Lung (tissue), 12 donors: Measurements from ENCODE around the gene CTSZ. TPM values are rescaled to one million over a fixed set of nuclear protein-coding genes. Genes with fewer than 3 reads are reported as not detected.

Experiments used
- ATAC-seq: fragments of 200-7000 bp; cut with Tn5 transposase; one replicate; pipeline ENCODE4 v1.9.1; 2020; ENCODE audit warnings: moderate number of reproducible peaks; ENCODE audit not compliant: insufficient read depth, low FRiP score
- DNase-seq, 3 donors: peaks; one replicate each; pipeline ENCODE4 v3.0.0-alpha.2; 2013 to 2017
- H3K27ac ChIP-seq, 2 donors: one replicate each; pipeline ENCODE4 v1.5.1; 2013; ENCODE audit warnings: mild to moderate bottlenecking in 2 of 2, moderate library complexity in 2 of 2, control low read depth in 1 of 2, inconsistent platforms in 1 of 2, low read depth in 1 of 2, low read length in 1 of 2
- H3K27me3 ChIP-seq, 3 donors: one replicate each; pipeline ENCODE4 v1.5.1; 2013; ENCODE audit warnings: low read length in 2 of 3; ENCODE audit not compliant: control insufficient read depth in 3 of 3, insufficient read depth in 3 of 3
- H3K36me3 ChIP-seq, 4 donors: one replicate each; pipeline ENCODE4 v1.5.1; 2013; ENCODE audit warnings: low read length in 4 of 4, mild to moderate bottlenecking in 1 of 4, moderate library complexity in 1 of 4; ENCODE audit not compliant: control insufficient read depth in 4 of 4, insufficient read depth in 4 of 4
- H3K4me1 ChIP-seq, 5 donors: one replicate each; pipeline ENCODE4 v1.5.1; 2013; ENCODE audit warnings: low read length in 5 of 5, mild to moderate bottlenecking in 2 of 5, moderate library complexity in 1 of 5; ENCODE audit not compliant: control insufficient read depth in 5 of 5, insufficient read depth in 5 of 5
- H3K4me3 ChIP-seq: one replicate; pipeline ENCODE4 v1.5.1; 2013; ENCODE audit warnings: mild to moderate bottlenecking, control low read depth, moderate library complexity
- H3K9ac ChIP-seq, 2 donors: one replicate each; pipeline ENCODE4 v1.5.1; 2013; ENCODE audit warnings: low read length in 2 of 2, control low read depth in 1 of 2; ENCODE audit not compliant: insufficient read depth in 1 of 2
- H3K9me3 ChIP-seq, 4 donors: one replicate each; pipeline ENCODE4 v1.5.1; 2013; ENCODE audit warnings: low read length in 3 of 4, mild to moderate bottlenecking in 1 of 4, moderate library complexity in 1 of 4; ENCODE audit not compliant: control insufficient read depth in 4 of 4, insufficient read depth in 3 of 4
- CTCF ChIP-seq: IDR thresholded peaks from 2 replicates; pipeline ENCODE4 v1.5.1; 2012; ENCODE audit warnings: mild to moderate bottlenecking; ENCODE audit errors: control extremely low read depth, extremely low read depth
- WGBS, 2 donors: extraction: QIAGEN DNeasy Blood & Tissue Kit; methylation state at CpG; one replicate each; pipeline ENCODE4 v1.1.7; 2013; 5-methylcytosine and 5-hydroxymethylcytosine counted together
- polyA plus RNA-seq, 2 donors: library from polyadenylated mRNA; stranded (reverse); fragments of 200-250 nt; gene quantifications; one replicate each; pipeline ENCODE4 v1.2.1, GENCODE V29; 2013
- total RNA-seq, 2 donors: library from RNA; depleted of rRNA in 1 of 2; stranded (reverse); fragments of >200 nt in 1 of 2; gene quantifications; one replicate each; pipeline ENCODE4 v1.2.1, GENCODE V29; 2014 to 2021
- donor health status: control.
- donor health status: control.
- donor health status: Bipolar disorder and iron deficiency.
- donor health status: healthy.
- donor health status: DM: yes; HTN: yes; CAD: no.

The CTSZ gene
- total and polyA plus RNA-seq, 4 donors: 105 to 558 (median 291) TPM

- Histone ChIP-seq H3K9ac (no peak overlapping the region), H3K4me3 (no peak overlapping the region), H3K36me3 (no peaks in the 10 kb centered on the region), H3K4me1 (peaks cover 0 to 27% (median 17%) of the 10 kb centered on the region in 5 donors), H3K27me3 (no peaks in the 10 kb centered on the region), H3K27ac (peak overlapping the region in 1 of 2 donors; percentile 64), H3K9me3 (no peaks in the 10 kb centered on the region)
- peak in 1 of 3 donors; percentile 66 for DNase-seq
- WGBS, 2 donors: 55 to 68% methylated on average over 8 of the region's 8 CpGs
- TF ChIP-seq CTCF: no peak
- no peak for ATAC-seq
Observed at GRCh38 chr20:59010321-59010994, 3.4 kb upstream of the CTSZ start.

GRCh38 chr20:59008715-59009336 lies 1.8 kb upstream of the CTSZ start:
- H3K27ac ChIP-seq: peak overlapping the region in 1 of 2 donors; percentile 73
- no peak overlapping the region for H3K9ac ChIP-seq
- H3K4me3 ChIP-seq: no peak overlapping the region
- ATAC-seq: no peak
- H3K36me3 ChIP-seq: peaks cover 0 to 2% (median 0%) of the 10 kb centered on the region in 4 donors
- peaks cover 0 to 29% (median 14%) of the 10 kb centered on the region in 5 donors for H3K4me1 ChIP-seq
- H3K27me3 ChIP-seq: no peaks in the 10 kb centered on the region
- no peaks in the 10 kb centered on the region for H3K9me3 ChIP-seq
- no peak for TF ChIP-seq CTCF
- DNase-seq: no peak
- 82 to 89% methylated on average over 8 of the region's 8 CpGs for WGBS, 2 donors

DNA sequence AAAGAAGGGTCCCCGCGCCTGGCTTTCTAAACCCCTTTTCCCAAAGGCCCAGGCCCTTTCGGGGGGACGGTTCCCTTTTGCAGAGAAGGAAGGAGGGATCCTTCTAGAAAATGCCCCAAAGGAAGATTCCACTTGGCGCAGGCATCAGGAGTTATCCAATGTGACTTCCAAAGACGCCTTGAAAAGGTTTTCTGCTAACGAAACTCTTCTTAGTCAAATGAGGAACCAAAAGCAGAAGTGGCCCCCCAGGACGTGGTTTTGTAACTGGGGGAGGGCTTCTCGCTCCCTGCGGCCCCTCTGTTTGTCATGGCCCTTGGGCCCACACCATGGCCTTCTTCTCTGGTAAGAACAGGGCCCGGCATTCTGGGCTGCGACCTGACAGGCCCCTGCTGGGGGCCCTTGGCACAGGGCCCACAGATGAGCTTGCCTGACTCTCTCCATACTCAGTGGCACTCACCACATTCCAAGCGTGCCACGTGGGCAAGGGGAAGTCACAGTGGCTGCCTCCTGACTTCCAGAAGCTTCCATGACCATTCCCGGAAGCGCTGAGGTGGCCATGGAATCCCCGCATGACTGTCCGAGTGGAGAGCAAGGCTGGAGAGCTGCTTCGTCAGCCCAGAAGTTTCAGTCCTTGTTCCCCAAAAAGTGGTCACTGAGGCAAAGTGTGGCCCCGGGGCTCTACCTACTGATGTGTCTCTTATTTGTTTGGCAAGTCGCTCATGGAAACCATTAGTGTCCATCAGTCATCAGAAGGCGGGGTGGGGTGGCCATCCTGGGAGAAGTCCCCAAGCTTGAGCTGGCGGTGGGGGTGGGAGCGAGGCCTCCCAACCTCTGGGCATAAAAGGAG lies 834 bp upstream of the CTSZ start:
- Histone ChIP-seq H3K27me3 (no peaks in the 10 kb centered on the region), H3K4me1 (peaks cover 0 to 29% (median 14%) of the 10 kb centered on the region in 5 donors), H3K9ac (no peak overlapping the region), H3K9me3 (no peaks in the 10 kb centered on the region), H3K4me3 (no peak overlapping the region), H3K27ac (peak overlapping the region; percentile 86 to 95), H3K36me3 (peaks cover 0 to 6% (median 0%) of the 10 kb centered on the region in 4 donors)
- ATAC-seq (peak; percentile 15), DNase-seq (no peak)
- WGBS, 2 donors: 53 to 71% methylated on average over 24 of the region's 24 CpGs
- TF ChIP-seq CTCF: no peak
